Mucosa of descending colon (tissue), 3 donors: ENCODE data around the gene PTPRS. TPM values are rescaled to one million over a fixed set of nuclear protein-coding genes. Genes with fewer than 3 reads are reported as not detected.
"Not testable (repeated sequence)": the region's sequence is repeated elsewhere in the genome, so short reads cannot be mapped to it uniquely, and the experiment has no call there.

Source experiments
- ATAC-seq: fragments of 200-7000 bp; cut with Tn5 transposase; one replicate; pipeline ENCODE4 v1.9.1; 2020; ENCODE audit warnings: mild to moderate bottlenecking, moderate library complexity
- DNase-seq, 3 donors: peaks; one replicate each; pipeline ENCODE4 v3.0.0-alpha.2; 2020
- H3K36me3 ChIP-seq: fragments of 200-600 bp; one replicate; pipeline ENCODE4 v1.8.0; 2021; ENCODE audit warnings: low read depth, mild to moderate bottlenecking
- H3K4me1 ChIP-seq: fragments of 200-600 bp; one replicate; pipeline ENCODE4 v1.8.0; 2021; ENCODE audit warnings: low read depth, mild to moderate bottlenecking
- H3K4me3 ChIP-seq: fragments of 200-600 bp; one replicate; pipeline ENCODE4 v1.8.0; 2021; ENCODE audit warnings: mild to moderate bottlenecking
- H3K9me3 ChIP-seq: fragments of 200-600 bp; one replicate; pipeline ENCODE4 v1.8.0; 2021; ENCODE audit warnings: mild to moderate bottlenecking
- intact Hi-C, 2 donors: fragments of 100-400 bp; cut with DNase I in 1 of 2; cut with micrococcal nuclease in 1 of 2; formaldehyde crosslinking; loops; one replicate each; pipeline versions ENCODE4 v1.11.0 to v1.11.1; 2022; cut with DNase I, micrococcal nuclease
- total RNA-seq, 3 donors: library from RNA; stranded (reverse); fragmentation: NEBNext Ultra II Directional in 2 of 3; extraction: Animal tissue kit (Norgen Biotek cat#: 25700) in 2 of 3; gene quantifications; one replicate each; pipeline versions ENCODE4 v1.2.1 to v1.2.4, GENCODE V29; 2021 to 2023
- TF ChIP-seq, protein P1 (sequence below): fragments of 200-600 bp; IDR thresholded peaks from one replicate; pipeline ENCODE4 v1.8.0; 2022; ENCODE audit warnings: antibody characterized with exemption, mild to moderate bottlenecking
- donor health status: DM: no; HTN: no; CAD: no; lungs with moderate emphysema.
- donor health status: DM: no; HTN: no; CAD: no.
- donor health status: DM: no; HTN: yes; CAD: no.

The PTPRS gene
- total RNA-seq, 3 donors from 2014 or later, result 7.2 to 131 (median 22.5) TPM

DNA sequence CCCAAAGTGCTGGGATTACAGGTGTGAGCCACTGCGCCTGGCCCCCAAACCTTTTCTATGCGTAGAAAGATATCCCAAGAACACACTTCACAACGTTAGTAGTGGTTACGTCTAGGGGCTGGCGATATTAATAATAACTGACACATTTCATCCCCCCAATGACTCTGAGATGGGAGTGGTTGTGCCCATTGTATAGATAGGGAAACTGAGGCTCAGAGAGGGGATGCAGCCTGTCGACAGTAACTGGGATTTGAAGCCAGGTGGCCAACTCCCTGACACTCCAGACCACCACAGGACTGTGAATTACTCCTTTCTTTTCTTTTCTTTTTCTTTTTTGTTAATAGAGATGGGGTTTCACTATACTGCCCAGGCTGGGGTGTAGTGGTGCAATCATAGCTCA is 25.3 kb upstream of the PTPRS start:
- no peak for ATAC-seq
- TF ChIP-seq, protein P1, sequence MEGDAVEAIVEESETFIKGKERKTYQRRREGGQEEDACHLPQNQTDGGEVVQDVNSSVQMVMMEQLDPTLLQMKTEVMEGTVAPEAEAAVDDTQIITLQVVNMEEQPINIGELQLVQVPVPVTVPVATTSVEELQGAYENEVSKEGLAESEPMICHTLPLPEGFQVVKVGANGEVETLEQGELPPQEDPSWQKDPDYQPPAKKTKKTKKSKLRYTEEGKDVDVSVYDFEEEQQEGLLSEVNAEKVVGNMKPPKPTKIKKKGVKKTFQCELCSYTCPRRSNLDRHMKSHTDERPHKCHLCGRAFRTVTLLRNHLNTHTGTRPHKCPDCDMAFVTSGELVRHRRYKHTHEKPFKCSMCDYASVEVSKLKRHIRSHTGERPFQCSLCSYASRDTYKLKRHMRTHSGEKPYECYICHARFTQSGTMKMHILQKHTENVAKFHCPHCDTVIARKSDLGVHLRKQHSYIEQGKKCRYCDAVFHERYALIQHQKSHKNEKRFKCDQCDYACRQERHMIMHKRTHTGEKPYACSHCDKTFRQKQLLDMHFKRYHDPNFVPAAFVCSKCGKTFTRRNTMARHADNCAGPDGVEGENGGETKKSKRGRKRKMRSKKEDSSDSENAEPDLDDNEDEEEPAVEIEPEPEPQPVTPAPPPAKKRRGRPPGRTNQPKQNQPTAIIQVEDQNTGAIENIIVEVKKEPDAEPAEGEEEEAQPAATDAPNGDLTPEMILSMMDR, result no peak
- Histone ChIP-seq H3K9me3 (no peaks in the 10 kb centered on the region), H3K4me3 (no peak overlapping the region), H3K36me3 (no peaks in the 10 kb centered on the region), H3K4me1 (no peaks in the 10 kb centered on the region)
- no peak for DNase-seq
- intact Hi-C loops, result no loop called here

DNA sequence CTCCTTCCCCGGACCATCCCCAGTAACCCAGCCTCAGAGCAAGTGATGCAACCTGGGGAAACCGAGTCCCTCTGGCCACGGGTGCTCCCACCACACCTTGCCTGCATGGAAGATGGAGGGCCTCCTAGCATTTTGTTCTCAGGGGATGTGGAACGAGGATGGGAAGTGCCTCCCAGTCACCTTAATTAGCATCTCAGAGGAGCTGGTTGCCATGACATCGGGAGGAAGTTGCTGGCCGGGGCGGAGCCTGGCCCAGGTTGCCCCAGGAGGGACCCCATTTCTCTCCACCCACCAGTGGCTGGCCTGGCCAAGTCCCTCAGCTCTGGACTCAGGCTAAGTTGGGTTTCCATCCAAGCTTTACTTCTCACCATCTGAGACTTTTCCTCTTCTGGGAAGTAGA is 24.1 kb upstream of the PTPRS start:
- intact Hi-C loops, result no loop called here
- Histone ChIP-seq H3K4me1 (no peaks in the 10 kb centered on the region), H3K36me3 (no peaks in the 10 kb centered on the region), H3K9me3 (no peaks in the 10 kb centered on the region), H3K4me3 (no peak overlapping the region)
- ATAC-seq (no peak), DNase-seq (no peak)
- TF ChIP-seq, protein P1, result no peak

DNA sequence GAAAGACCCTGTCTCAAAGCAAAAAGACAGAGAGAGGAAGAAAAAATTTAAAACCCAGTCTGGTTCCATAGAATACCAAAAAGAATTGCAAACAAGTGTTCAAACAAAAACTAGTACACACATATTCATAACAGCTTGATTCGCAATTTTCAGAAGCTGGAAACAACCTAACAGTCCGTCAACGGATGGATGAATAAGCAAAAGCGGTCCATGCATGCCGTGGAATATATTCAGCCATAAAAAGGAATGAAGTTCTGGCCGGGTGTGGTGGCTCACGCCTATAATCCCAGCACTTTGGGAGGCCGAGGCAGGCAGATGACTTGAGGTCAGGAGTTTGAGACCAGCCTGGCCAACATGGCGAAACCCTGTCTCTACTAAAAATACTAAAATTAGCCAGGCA is 21.2 kb upstream of the PTPRS start:
- H3K36me3 ChIP-seq, H3K4me1 ChIP-seq, intact Hi-C loops, H3K4me3 ChIP-seq, DNase-seq, H3K9me3 ChIP-seq, ATAC-seq: not testable (repeated sequence)

DNA sequence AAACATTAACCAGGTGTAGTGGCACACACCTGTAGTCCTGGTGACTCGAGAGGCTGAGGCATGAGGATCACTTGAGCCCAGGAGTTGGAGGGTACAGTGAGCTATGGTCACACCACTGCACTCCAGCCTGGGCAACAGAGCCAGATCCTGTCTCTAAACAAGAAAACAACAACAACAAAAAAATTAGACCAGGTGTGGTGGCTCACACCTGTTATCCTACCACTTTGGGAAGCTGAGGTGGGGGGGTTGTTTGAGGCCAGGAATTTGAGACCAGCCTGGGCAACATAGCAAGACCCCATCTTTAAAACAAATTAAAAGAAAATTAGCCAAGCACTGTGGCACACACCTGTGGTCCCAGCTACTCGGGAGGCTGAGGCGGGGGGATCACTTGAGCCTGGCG is 20.8 kb upstream of the PTPRS start:
- H3K4me3 ChIP-seq, result no peak overlapping the region
- intact Hi-C loops, result no loop called here
- no peak for DNase-seq
- no peaks in the 10 kb centered on the region for H3K36me3 ChIP-seq
- no peaks in the 10 kb centered on the region for H3K9me3 ChIP-seq
- ATAC-seq, result no peak
- H3K4me1 ChIP-seq, result no peaks in the 10 kb centered on the region
- TF ChIP-seq, protein P1, result no peak

DNA sequence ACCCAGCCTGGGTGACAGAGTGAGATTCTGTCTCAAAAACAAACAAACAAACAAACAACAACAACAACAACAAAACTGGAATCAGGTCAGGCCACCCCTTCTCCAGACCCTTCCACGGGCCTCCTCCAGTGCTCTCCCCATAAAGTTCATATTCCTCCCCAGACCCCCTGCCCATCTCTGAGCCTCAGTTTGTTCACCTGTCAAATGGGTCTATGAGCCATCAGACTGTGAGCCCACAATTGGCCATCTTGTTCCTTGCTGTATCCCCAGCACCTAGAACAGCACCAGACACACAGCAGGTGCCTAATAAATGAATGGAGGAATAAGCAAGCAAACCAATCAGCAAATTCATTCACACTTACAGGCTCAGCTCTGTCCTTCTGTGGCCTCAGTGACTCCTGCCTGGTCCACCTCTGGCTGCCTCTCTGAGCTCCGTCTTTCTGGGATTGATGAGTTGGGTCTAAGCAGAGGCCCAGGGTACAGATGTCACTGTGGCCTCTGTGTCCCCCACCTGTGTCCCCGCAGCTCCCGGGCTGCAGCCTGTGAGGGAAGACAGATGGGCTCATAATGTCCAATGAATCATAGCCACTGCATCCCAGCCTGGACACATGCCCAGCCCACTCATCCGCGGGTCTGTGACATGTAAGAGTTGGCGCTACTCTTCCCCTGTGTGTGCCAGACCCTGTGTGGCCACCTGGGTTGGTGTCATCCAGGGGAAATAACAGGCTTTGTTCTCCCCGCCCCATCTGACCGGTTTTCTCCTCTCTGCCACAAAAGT is 19.6 kb upstream of the PTPRS start:
- intact Hi-C loops, result no loop called here
- no peaks in the 10 kb centered on the region for H3K4me1 ChIP-seq
- no peaks in the 10 kb centered on the region for H3K9me3 ChIP-seq
- no peaks in the 10 kb centered on the region for H3K36me3 ChIP-seq
- no peak for DNase-seq
- TF ChIP-seq, protein P1, result no peak
- no peak for ATAC-seq
- H3K4me3 ChIP-seq, result no peak overlapping the region

DNA sequence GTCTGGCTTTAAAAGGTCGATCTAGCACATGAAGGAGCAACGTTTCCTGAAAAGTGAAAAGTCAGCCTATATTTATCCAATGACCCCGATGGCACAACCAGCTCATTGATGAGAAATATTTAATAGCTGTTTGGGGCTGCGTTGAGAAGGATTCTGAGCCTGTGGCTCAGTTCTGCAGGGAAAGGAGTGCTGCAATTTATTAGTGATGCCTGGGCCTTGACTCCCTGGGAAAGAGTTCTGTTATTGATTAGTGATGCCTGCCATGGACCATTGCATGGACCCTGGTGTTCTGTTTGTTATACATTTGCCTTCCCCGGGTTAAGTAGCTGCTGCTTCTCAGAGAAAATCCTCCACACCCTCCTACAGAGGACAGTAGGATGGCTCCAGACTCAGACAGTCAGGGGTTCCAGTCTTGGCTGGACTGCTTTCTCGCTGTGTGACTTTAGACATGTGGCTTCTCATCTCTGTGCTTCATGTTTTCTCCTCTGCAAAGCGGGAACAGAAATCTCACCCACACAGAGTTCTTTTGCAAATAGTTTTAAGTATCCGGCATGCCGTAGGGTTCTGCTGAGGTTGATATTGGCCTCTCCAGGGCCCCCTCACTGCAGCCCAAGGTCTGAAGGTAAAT is 17.7 kb upstream of the PTPRS start:
- H3K4me1 ChIP-seq, result no peaks in the 10 kb centered on the region
- no peak for ATAC-seq
- TF ChIP-seq, protein P1, result no peak
- no peak overlapping the region for H3K4me3 ChIP-seq
- intact Hi-C loops, result no loop called here
- no peaks in the 10 kb centered on the region for H3K9me3 ChIP-seq
- no peak for DNase-seq
- no peaks in the 10 kb centered on the region for H3K36me3 ChIP-seq
